GM12872 (cell line): ENCODE measurements around the gene ARHGAP42.

Experiments
- TF ChIP-seq, protein P1 (sequence below): IDR thresholded peaks from 3 replicates; pipeline ENCODE4 v1.5.1; 2011; ENCODE audit warnings: low read depth, mild to moderate bottlenecking, low read length, moderate library complexity; ENCODE audit not compliant: insufficient read depth

The ARHGAP42 gene

DNA sequence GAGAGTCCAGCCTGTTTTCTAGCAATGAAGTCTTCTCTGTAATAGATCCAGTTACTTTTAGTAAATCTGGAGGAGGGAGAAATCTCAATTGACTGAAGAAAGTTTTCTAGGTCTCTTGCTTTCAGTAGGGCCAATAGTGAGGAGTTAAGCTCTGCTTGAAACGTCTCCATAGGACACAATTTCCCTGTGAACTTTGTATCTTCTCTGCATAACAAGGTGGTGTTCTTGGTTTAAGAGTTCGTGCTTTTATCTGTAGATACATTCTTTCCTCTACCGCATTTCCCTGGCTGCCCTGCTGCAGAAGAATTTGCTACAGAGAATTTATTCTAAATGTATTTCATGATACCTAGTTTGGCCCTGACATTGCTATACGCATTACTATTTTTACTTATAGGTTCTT, 183.1 kb downstream of the ARHGAP42 start:
- TF ChIP-seq, protein P1, sequence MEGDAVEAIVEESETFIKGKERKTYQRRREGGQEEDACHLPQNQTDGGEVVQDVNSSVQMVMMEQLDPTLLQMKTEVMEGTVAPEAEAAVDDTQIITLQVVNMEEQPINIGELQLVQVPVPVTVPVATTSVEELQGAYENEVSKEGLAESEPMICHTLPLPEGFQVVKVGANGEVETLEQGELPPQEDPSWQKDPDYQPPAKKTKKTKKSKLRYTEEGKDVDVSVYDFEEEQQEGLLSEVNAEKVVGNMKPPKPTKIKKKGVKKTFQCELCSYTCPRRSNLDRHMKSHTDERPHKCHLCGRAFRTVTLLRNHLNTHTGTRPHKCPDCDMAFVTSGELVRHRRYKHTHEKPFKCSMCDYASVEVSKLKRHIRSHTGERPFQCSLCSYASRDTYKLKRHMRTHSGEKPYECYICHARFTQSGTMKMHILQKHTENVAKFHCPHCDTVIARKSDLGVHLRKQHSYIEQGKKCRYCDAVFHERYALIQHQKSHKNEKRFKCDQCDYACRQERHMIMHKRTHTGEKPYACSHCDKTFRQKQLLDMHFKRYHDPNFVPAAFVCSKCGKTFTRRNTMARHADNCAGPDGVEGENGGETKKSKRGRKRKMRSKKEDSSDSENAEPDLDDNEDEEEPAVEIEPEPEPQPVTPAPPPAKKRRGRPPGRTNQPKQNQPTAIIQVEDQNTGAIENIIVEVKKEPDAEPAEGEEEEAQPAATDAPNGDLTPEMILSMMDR, result no peak

DNA sequence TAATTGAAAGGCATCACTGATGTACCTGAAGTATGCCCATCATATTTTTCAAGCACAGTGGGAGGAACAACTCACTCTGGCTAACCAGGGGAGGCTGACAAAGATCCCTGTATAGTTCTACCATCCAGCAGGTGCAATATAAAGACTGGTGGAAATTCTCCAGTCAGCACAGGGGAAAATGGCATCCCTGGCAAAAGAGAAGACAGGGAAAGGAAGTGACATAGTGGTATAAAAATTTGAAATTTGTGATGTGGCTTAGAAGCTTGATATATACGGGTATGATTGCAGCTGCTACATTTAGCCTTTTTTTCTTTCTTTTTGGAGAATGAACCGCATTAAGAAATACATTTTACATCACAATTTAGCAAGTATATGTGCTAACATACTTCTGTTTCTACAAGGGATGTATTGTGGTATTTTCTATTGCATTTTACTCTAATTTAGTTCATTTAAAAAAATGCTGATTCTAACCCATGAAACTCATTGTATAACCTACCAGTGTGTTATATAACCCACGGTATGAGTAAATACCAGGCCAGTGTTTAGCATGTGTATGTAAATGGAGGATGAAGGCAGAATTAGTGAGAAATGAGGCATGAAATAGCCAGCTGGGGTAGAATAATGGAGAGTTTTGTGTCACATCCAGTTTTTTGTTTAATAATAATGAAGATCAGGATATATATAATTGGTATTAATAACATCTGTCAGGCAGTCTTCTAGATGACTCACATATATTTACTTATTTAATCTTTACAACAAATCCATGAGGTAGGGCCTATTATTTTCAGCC, 186.1 kb downstream of the ARHGAP42 start:
- TF ChIP-seq, protein P1, result no peak

DNA sequence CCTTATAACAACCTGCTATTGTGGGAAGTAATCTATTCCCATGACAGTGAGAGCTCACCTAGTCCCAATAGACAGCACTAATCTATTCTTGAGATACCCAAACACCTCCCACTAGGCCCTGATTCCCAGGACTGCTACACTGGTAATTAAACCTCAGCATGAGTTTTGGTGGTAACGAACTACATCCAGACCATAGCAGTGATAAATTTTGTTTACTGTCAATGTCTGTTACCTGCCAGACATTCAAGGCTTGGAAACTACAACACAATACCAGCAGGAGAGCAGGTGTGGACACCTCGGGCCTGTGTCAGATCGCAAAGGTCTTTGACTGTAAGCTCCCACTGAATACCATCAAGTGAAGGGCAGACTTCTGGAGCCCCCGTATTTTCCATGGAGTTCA, 187.1 kb downstream of the ARHGAP42 start:
- TF ChIP-seq, protein P1, result no peak

DNA sequence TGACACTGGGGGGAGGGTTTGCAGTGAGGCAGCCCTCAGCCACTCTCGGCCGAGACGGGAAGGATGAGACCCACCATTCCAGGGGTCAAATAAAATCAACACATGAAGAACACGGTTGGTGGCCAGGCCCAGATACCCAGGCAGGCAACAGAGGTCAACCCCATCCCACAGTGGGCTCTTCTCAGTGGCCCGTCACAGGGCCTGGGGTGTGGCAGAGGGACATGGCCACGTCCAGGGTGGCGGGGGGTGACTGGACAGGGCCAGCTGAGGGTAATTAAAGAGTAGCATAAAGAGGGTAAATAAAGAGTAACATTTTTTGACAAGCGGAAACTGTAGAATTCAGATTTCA, 188.4 kb downstream of the ARHGAP42 start:
- TF ChIP-seq, protein P1, result no peak

DNA sequence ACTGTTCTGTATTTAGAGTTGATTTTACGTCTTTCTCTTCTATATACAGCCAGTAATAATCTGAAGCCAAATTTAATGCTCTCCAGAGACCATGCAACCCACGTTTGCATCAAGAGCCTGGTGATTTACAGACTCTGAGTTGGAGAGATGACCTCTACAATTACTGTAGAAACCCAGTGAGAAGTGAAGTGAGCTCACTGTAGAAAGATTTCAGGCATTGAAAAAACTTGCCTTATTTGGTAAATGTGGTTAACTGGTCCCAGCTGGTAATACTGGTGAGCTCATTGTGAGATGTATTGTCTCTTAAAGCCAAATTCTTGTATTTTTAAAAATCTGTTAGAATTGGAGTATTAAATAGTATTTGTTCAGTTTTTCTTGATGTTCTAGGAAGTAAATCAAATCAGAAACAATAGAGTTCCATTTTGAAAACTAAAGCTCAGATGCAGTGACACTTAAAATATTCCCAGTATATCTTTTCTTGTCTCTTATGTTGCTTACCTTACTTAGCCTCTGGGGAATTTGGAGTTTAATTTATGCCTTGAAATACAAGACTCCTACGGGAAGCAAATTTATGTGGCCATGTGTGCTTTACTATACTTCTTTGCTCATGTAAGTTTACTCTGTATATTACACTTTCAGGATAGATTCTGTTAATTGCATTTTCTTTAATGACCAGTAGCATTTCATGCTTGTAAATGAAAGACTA, 189.9 kb downstream of the ARHGAP42 start:
- TF ChIP-seq, protein P1, result no peak

DNA sequence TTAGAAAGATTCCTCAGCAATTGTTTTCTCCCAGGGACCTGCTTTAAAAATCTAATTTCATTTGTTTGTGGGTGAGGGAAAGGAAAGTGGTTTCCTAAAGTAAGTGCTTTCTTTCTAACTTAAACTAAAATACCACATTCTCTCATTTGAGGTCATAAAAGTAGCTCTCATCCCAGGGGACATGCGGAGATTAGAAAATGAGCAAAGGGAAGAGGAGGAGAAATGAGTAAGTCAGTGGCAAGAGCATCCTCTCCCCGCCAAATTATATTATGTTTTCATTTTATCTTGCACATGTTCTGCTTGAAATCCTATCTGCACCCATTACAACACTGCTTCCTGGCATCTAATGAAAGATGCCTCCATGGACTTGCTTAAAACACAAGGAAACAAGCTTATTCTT, 191.4 kb downstream of the ARHGAP42 start:
- TF ChIP-seq, protein P1, result no peak

DNA sequence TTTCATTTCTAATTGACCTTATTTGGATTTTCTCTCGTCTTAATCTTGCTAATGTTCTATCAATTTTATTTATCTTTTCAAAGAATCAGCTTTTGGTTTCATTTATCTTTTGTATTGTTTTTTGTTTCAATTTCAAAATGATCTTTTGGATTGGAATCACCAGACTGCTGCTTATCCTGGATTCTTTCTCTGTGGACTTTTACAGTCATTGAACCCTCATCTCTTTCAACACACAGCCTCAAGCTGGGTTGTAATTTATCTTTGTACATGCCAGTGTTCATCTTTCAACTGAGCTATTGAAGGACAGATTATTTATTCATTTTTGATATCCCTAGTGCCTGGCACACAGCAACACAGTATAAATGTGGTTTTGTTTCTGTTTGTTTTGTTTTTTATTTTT, 195.9 kb downstream of the ARHGAP42 start:
- TF ChIP-seq, protein P1, result no peak
